Activated CD4-positive, alpha-beta T cell treated with anti-CD3 and anti-CD28 coated beads, Interleukin-2, amount 10 ng/mL, durations not matched to agents 7 days and 5 days (primary cell): ENCODE results near the gene RNF169. TPM values are rescaled to one million over a fixed set of nuclear protein-coding genes. Genes with fewer than 3 reads are reported as not detected.

ENCODE experiments used
- CTCF ChIA-PET: fragments of 350-600 bp; sonication (Branson Sonifier 250); formaldehyde crosslinking; loops from one replicate; lab custom pipeline; 2021; ENCODE audit warnings: antibody characterized with exemption; lab: Charles Lee
- POLR2A ChIA-PET: fragments of 350-600 bp; sonication (Branson Sonifier 250); formaldehyde crosslinking; loops from one replicate; lab custom pipeline; 2021; ENCODE audit warnings: antibody characterized with exemption; lab: Charles Lee
- DNase-seq: peaks from one replicate; pipeline ENCODE4 v3.0.0-alpha.2; 2020
- H3K27ac Mint-ChIP-seq: one replicate; pipeline ENCODE4 v1.8.0; 2021; ENCODE audit warnings: mild to moderate bottlenecking, moderate library complexity, mixed read lengths
- H3K27me3 Mint-ChIP-seq: one replicate; pipeline ENCODE4 v1.8.0; 2021; ENCODE audit warnings: mixed read lengths
- H3K36me3 Mint-ChIP-seq: one replicate; pipeline ENCODE4 v1.8.0; 2021; ENCODE audit warnings: low read depth, mixed read lengths
- H3K4me1 Mint-ChIP-seq: one replicate; pipeline ENCODE4 v1.8.0; 2021; ENCODE audit warnings: mixed read lengths
- H3K4me3 Mint-ChIP-seq: one replicate; pipeline ENCODE4 v1.8.0; 2021; ENCODE audit warnings: mild to moderate bottlenecking, moderate library complexity, mixed read lengths
- H3K9me3 Mint-ChIP-seq: one replicate; pipeline ENCODE4 v1.8.0; 2021; ENCODE audit warnings: mixed read lengths
- total RNA-seq, 2 experiments: library from RNA; stranded (reverse); gene quantifications; one replicate each; pipeline ENCODE4 v1.2.3, GENCODE V29; 2021

RNF169 gene
- total RNA-seq, 2 experiments from 2014 or later, result 16.4 to 17.4 TPM

- ChIA-PET POLR2A (no interaction called here), CTCF (interaction anchor here (1.1 kb wide), 1 partner anchor 62 kb away, joined by 3 read pairs; no protein-coding TSS in a partner anchor)
- Mint-ChIP-seq H3K9me3 (no peaks in the 10 kb centered on the region), H3K27ac (no peak overlapping the region), H3K4me1 (peaks cover 6% of the 10 kb centered on the region), H3K36me3 (peaks cover 17% of the 10 kb centered on the region), H3K4me3 (no peak overlapping the region), H3K27me3 (no peaks in the 10 kb centered on the region)
- DNase-seq, result no peak
These were observed 97.4 kb downstream of the RNF169 start for GRCh38 chr11:74845978-74846517.

- Mint-ChIP-seq H3K27me3 (no peaks in the 10 kb centered on the region), H3K36me3 (peaks cover 20% of the 10 kb centered on the region), H3K27ac (no peak overlapping the region), H3K4me1 (peaks cover 6% of the 10 kb centered on the region), H3K9me3 (no peaks in the 10 kb centered on the region), H3K4me3 (no peak overlapping the region)
- DNase-seq, result no peak
- ChIA-PET POLR2A (no interaction called here), CTCF (interaction anchor here (1.1 to 1.3 kb wide), 2 partner anchors 63 kb away, joined by 3 read pairs; no protein-coding TSS in a partner anchor)
These were observed 98.1 kb downstream of the RNF169 start for GRCh38 chr11:74846770-74847169.

GRCh38 chr11:74847395-74847794 is 98.7 kb downstream of the RNF169 start:
- CTCF ChIA-PET, result interaction anchor here (1.1 to 1.3 kb wide), 2 partner anchors 62 to 63 kb away, joined by 3 read pairs; no protein-coding TSS in a partner anchor
- Mint-ChIP-seq H3K4me1 (peaks cover 6% of the 10 kb centered on the region), H3K4me3 (no peak overlapping the region), H3K36me3 (peaks cover 21% of the 10 kb centered on the region), H3K27me3 (no peaks in the 10 kb centered on the region), H3K9me3 (no peaks in the 10 kb centered on the region), H3K27ac (no peak overlapping the region)
- POLR2A ChIA-PET, result no interaction called here
- DNase-seq, result no peak

GRCh38 chr11:74847895-74848294 is 99.2 kb downstream of the RNF169 start:
- peaks cover 17% of the 10 kb centered on the region for H3K36me3 Mint-ChIP-seq
- POLR2A ChIA-PET, result no interaction called here
- H3K27me3 Mint-ChIP-seq, result no peaks in the 10 kb centered on the region
- H3K4me1 Mint-ChIP-seq, result peaks cover 6% of the 10 kb centered on the region
- CTCF ChIA-PET, result interaction anchor here (1.3 kb wide), 1 partner anchor 62 kb away, joined by 3 read pairs; no protein-coding TSS in a partner anchor
- no peak overlapping the region for H3K27ac Mint-ChIP-seq
- H3K4me3 Mint-ChIP-seq, result no peak overlapping the region
- no peaks in the 10 kb centered on the region for H3K9me3 Mint-ChIP-seq
- no peak for DNase-seq

- ChIA-PET CTCF (interaction anchor here (1.2 kb wide), 1 partner anchor 99 kb away, joined by 3 read pairs; no protein-coding TSS in a partner anchor), POLR2A (no interaction called here)
- H3K36me3 Mint-ChIP-seq, result peaks cover 21% of the 10 kb centered on the region
- H3K4me1 Mint-ChIP-seq, result peaks cover 6% of the 10 kb centered on the region
- no peak overlapping the region for H3K27ac Mint-ChIP-seq
- no peaks in the 10 kb centered on the region for H3K27me3 Mint-ChIP-seq
- no peak for DNase-seq
- H3K4me3 Mint-ChIP-seq, result no peak overlapping the region
- no peaks in the 10 kb centered on the region for H3K9me3 Mint-ChIP-seq
These were observed 101.1 kb downstream of the RNF169 start for GRCh38 chr11:74849525-74850391.

- Mint-ChIP-seq H3K27me3 (no peaks in the 10 kb centered on the region), H3K4me1 (no peaks in the 10 kb centered on the region), H3K36me3 (peaks cover 25% of the 10 kb centered on the region), H3K4me3 (no peak overlapping the region), H3K9me3 (no peaks in the 10 kb centered on the region), H3K27ac (no peak overlapping the region)
- CTCF ChIA-PET, result interaction anchor here (1.2 kb wide), 1 partner anchor 9 kb away, joined by 3 read pairs; no protein-coding TSS in a partner anchor
- POLR2A ChIA-PET, result no interaction called here
- DNase-seq, result no peak
These were observed 104.6 kb downstream of the RNF169 start for GRCh38 chr11:74853223-74853622.

- POLR2A ChIA-PET, result no interaction called here
- Mint-ChIP-seq H3K27me3 (no peaks in the 10 kb centered on the region), H3K4me1 (no peaks in the 10 kb centered on the region), H3K27ac (no peak overlapping the region), H3K4me3 (no peak overlapping the region), H3K9me3 (peaks cover 21% of the 10 kb centered on the region), H3K36me3 (peaks cover 51% of the 10 kb centered on the region)
- CTCF ChIA-PET, result no interaction called here
- no peak for DNase-seq
These were observed 112.1 kb downstream of the RNF169 start for GRCh38 chr11:74860743-74861142.

GRCh38 chr11:74863410-74863809 is 114.8 kb downstream of the RNF169 start:
- no peak for DNase-seq
- no peaks in the 10 kb centered on the region for H3K27me3 Mint-ChIP-seq
- no peak overlapping the region for H3K4me3 Mint-ChIP-seq
- no peak overlapping the region for H3K27ac Mint-ChIP-seq
- ChIA-PET CTCF (no interaction called here), POLR2A (no interaction called here)
- H3K4me1 Mint-ChIP-seq, result no peaks in the 10 kb centered on the region
- H3K9me3 Mint-ChIP-seq, result peaks cover 42% of the 10 kb centered on the region
- peaks cover 70% of the 10 kb centered on the region for H3K36me3 Mint-ChIP-seq

GRCh38 chr11:74866557-74866956 is 117.9 kb downstream of the RNF169 start:
- POLR2A ChIA-PET, result no interaction called here
- DNase-seq, result no peak
- CTCF ChIA-PET, result interaction anchor here (0.6 to 0.7 kb wide), 2 partner anchors 8 to 1704 kb away, joined by 3 read pairs; no protein-coding TSS in a partner anchor
- Mint-ChIP-seq H3K4me1 (no peaks in the 10 kb centered on the region), H3K27ac (no peak overlapping the region), H3K36me3 (peaks cover 80% of the 10 kb centered on the region), H3K4me3 (no peak overlapping the region), H3K27me3 (no peaks in the 10 kb centered on the region), H3K9me3 (peaks cover 55% of the 10 kb centered on the region)

- H3K27me3 Mint-ChIP-seq, result no peaks in the 10 kb centered on the region
- H3K27ac Mint-ChIP-seq, result no peak overlapping the region
- ChIA-PET POLR2A (no interaction called here), CTCF (no interaction called here)
- H3K9me3 Mint-ChIP-seq, result peaks cover 71% of the 10 kb centered on the region
- DNase-seq, result peak; percentile 16
- no peaks in the 10 kb centered on the region for H3K4me1 Mint-ChIP-seq
- no peak overlapping the region for H3K4me3 Mint-ChIP-seq
- peaks cover 71% of the 10 kb centered on the region for H3K36me3 Mint-ChIP-seq
These were observed 121.8 kb downstream of the RNF169 start for GRCh38 chr11:74870485-74870884.

- H3K36me3 Mint-ChIP-seq, result peaks cover 70% of the 10 kb centered on the region
- DNase-seq, result no peak
- no peak overlapping the region for H3K27ac Mint-ChIP-seq
These were observed 122.4 kb downstream of the RNF169 start for GRCh38 chr11:74871037-74871436.

GRCh38 chr11:74877132-74877531 is 128.5 kb downstream of the RNF169 start:
- Mint-ChIP-seq H3K4me1 (no peaks in the 10 kb centered on the region), H3K4me3 (no peak overlapping the region), H3K27me3 (no peaks in the 10 kb centered on the region), H3K9me3 (peaks cover 28% of the 10 kb centered on the region), H3K36me3 (peaks cover 31% of the 10 kb centered on the region), H3K27ac (no peak overlapping the region)
- ChIA-PET CTCF (no interaction called here), POLR2A (no interaction called here)
- peak; percentile 37 for DNase-seq

More at GRCh38 chr11:74871037-74871436, 122.4 kb downstream of the RNF169 start:
- Mint-ChIP-seq H3K9me3 (peaks cover 68% of the 10 kb centered on the region), H3K4me3 (no peak overlapping the region), H3K4me1 (no peaks in the 10 kb centered on the region), H3K27me3 (no peaks in the 10 kb centered on the region)
- CTCF ChIA-PET, result interaction anchor here (0.8 kb wide), 1 partner anchor 27 kb away, joined by 4 read pairs; no protein-coding TSS in a partner anchor
- POLR2A ChIA-PET, result no interaction called here
